GM20431 (cell line): ENCODE results near the gene KCNQ5.

Experiments
- in situ Hi-C: fragments of 300-500 bp; cut with MseI, MboI; formaldehyde crosslinking; loops from one replicate; pipeline ENCODE4 v1.15.0; 2020; ENCODE audit warnings: low sequenced_read_pairs; ENCODE audit not compliant: unreplicated experiment

KCNQ5 gene

DNA sequence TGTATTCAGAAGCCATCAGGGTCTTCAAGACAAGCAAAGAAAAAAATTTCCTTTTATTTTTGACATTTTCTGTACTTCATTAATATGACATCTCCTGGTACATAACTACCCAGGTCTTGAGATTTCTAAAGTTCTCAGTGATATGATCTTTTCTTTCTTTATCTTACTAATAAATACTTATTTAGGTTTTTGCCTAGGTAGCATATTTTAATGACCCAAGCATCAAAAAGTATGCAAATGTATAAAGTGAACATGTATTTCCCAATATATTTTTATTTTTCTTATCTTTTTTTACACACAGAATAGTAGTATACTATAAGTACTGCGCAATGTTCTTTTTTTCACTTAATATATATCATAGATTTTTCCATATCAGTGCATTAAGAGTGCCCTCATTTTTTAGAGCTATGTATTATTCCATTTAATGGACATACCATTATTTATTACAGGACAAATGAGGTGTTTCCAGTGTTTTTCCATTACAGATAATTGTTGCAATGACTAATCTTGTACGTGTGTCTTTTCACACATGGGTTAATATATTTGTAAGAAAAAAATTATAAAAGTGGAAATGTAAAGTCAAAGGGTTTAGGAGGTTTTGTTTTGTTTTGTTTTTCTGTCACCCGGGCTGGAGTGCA is 107.0 kb downstream of the KCNQ5 start:
- in situ Hi-C loops: no loop called here

DNA sequence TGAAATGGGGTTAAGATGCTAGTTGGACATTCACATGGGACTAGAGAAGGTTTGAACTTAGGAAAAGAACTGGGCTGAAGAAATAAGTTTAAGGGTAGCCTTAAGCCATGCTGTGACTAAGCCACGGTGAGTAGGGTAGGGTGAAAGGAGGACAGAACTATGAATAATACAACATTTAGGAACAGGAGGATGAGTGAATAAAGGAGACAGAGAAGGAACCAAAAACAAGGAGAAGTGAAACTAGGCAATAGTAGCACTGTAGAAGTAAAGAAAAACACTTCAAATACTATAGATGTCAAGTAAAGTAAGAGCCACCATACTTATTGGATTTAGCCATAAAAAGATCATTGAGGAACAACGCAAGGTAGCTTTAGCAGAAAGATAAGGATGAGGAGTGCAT is 111.2 kb downstream of the KCNQ5 start:
- in situ Hi-C loops: no loop called here

DNA sequence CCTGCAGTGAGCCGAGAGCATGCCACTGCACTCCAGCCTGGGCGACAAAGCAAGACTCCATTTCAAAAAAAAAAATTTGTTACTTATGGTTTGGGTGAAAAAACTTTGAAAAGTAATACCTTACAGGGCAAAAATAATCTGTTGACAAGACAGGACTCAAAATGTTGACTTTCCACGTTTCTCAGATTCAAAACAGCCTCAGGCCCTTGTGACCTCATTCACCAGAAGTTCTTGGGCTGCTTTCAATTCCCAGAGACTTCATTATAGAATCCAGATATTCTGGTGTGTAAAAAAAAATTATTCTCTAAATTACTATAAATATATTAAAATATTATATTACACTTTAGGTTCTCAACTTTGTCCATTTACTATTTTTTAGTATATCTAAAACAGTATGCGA is 116.2 kb downstream of the KCNQ5 start:
- in situ Hi-C loops: no loop called here

DNA sequence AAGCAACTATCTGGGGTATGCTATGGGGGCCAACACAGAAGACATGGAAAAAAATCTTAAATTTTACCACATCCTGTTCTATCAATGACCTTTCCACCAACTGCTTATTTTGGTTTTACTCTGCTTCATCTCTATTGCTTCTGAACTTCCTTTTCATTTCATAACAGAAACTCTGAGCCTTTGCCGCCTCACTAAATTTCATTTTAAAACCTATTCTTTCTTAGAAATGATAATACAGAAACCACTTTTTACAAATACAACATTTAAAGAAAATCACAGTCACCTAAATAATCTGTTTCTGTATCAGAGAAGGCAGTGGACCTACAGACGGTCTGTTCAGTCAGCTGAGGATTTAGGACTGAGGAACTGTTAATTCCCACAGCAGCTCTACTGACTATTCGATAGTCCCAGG is 117.5 kb downstream of the KCNQ5 start:
- in situ Hi-C loops: no loop called here

DNA sequence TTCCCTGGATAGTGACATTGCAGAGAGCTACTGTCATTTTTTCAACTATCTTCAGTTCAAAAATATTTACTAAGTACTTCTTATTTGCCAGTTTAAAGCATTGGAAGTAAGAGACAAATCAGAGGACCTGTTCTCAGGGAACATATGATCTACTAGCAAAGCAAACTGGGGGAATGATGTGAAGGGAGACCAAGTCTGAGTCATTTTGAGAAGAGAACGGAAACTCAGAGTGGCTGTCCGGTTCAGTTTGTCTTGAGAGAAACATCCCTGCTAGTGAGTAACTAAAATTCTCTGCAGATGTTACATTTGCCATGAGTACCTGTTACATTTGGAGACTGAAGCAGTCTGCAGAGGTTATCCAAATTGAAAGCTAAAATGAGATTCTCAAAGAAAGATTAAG is 118.3 kb downstream of the KCNQ5 start:
- in situ Hi-C loops: no loop called here

DNA sequence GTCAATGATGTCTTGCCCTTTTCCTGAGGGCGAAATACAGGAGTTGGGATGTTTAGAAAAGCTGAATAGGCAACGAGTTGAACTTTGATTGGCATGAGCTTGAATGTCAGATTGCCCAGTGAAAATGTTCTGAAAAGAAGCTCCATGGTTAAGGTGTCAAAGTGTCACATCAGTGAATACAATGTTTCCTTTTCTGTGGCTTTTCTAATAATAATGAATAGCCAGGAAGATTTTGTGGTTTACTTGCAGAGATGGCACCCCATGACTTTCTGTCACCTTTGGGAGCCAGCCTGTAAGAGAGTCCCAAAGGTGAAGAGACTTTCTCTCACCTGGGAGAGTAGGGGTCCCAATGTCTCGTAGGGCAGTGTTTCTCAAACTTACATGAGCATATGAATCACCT is 119.2 kb downstream of the KCNQ5 start:
- in situ Hi-C loops: no loop called here

DNA sequence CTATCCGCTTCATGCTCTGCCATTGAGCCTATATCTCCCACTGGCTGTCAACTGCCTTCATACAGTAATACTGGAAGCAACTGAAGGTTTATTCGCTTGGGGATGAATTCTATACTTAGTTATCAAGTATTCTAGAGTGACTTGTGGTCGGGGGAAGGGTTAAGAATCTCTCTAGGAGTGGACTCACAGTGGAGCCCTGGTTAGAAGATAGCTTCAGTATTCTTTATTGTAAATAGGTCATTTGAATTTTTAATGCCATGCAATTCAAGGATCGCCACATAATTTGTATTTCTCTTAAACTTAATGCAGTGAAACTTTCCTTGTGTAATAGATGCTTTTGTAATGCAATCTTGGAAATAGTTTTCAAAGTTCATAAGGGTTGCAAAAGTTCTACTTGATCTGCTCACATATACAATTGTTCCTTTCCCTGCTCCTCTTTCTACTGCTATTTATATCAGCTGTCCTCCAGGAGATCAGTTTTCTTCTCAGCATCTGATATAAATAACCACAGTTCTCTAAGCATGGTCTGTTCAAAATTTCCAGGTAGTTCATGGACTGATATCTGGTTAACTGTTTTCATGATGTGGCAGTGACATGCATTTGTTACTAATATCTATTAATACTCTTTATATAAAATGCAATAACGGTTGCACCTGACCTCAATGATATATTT is 120.3 kb downstream of the KCNQ5 start:
- in situ Hi-C loops: no loop called here

DNA sequence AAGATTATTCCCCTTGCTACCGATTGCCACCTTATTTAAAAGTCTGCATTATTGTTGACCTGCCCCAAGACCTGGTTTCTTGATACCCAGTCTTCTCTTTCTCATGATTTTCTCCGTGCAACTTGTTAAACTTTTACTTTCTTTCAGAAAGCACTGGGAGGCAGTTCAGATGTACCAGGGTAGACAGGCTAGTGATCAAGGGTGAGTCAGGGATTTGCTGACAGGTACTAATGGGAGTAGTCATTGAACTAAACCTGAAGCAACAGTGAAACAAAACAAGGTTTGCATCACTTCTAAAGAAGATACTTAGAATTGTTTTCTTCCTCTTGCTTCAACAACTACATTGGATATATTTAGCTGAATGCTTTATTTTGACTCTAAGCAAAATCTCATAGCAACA is 124.4 kb downstream of the KCNQ5 start:
- in situ Hi-C loops: no loop called here

DNA sequence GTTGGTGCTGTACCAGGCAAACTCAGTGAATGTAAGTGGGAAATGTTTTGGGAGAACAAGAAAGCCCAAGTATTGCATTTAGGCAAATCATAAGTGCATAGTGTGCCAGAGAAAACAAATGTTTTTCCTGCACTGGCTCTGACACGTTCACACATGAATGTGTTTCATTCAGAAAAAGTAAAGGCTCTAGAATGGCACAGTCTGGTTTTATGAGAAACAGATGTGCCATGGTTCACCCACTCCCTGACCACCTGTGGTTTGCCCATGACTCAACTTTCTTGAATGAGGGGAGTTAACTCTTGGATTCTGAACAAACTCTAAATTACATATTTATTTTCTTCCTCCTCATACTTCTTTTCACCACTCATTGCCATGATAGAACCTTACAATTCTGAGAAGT is 126.9 kb downstream of the KCNQ5 start:
- in situ Hi-C loops: no loop called here

DNA sequence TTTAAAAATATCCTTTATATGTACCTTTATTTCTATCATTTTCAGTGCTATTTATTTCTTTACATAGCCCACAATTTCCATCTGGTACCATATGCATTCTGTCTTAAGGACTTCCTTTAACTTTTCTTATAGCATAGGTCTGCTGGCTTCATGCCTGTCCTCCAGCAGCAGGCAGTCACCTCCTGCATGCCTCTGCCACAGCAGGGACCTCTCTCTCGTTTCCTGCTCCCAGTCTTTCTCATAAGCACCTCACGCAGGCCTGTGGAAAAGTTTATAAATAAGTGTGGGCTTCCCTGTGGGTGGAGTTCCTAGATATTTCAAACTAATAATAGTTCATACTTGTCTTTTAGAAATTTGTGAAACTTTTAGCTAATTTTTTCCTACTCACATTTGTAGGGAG is 133.9 kb downstream of the KCNQ5 start:
- in situ Hi-C loops: no loop called here

DNA sequence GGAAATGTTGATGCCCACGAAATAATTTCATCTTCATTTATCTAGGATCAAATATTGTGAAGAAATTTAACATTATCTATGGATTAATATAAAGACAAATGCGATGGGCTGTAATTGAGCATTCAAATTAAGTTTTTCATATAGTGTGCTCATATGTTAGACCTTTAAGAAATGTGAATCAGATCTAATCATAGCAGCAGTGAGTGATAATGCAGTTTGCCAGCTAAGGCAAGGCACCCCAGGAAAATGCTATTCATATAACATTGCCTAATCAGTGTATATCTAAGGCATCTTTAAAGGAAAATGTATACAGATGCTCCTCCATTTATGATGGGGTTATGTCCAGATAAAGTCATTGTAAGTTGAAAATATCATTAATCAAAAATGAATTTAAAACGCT is 135.2 kb downstream of the KCNQ5 start:
- in situ Hi-C loops: no loop called here

DNA sequence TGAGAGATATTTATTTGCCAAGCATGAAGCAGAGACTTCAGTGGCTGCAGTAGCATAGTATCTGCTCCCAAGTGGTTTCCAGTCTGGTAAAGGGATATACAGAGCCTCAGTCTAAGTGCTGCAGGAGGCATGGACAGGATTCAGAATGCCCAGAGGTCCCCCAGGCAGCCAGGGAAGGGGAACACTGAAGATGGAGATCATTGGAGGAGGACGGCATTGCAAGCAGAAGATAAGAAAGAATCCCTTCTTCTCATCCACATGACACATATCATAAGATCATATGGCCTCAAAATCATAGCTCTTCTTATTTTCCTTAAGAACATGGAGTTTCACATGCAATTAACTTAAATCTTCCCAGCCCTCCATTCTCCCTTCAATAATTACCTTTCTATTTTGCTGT is 136.1 kb downstream of the KCNQ5 start:
- in situ Hi-C loops: no loop called here

DNA sequence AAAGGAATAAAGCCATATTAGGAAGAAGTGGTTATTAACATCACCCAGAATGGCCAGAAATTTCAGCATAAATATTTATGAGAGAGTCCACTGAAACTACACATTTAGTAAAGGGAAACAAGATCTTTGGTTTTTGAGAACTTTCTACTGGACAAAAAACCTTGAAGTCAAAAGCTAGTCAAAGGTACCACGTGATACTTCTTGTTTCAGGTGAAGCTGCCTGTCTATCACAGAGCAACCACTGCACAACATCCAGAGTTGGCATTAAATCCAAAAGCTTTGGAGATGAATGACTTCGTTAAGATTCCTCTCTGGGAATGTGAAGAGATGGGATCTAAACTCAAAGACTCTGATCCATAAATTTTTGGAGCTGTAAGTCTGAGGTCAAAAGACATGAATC is 137.0 kb downstream of the KCNQ5 start:
- in situ Hi-C loops: no loop called here

DNA sequence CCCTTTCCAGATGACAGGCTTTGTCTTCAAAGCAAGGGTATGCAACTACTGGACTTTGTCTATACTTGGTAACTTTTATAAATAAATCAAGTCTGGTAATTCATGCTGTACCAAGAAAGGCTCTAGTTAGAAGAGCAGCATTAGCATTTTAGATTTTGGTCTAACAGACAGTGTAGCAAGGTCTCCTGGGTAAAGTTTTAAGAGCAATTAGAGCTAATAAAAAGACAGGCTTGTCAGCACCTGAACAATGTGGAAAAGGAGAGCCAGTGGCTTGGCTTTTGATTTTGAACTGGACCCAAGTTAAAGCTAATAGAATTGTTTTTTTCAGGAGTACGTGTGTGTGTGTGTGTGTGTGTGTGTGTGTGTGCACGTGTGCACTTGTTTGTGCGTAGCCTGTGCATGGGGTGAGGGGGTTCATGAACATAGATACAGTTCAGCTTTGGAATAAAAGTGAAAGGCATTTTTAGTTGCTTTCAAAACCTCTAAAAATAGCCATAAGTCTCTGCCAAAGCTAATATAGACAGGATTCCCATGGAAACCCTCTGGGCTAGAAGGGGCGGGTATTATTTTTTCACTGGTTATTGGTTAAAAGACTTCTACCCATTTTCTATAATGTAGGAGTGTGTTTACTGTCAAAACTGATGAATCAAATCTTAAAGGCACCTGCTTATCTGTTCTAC is 138.4 kb downstream of the KCNQ5 start:
- in situ Hi-C loops: no loop called here

DNA sequence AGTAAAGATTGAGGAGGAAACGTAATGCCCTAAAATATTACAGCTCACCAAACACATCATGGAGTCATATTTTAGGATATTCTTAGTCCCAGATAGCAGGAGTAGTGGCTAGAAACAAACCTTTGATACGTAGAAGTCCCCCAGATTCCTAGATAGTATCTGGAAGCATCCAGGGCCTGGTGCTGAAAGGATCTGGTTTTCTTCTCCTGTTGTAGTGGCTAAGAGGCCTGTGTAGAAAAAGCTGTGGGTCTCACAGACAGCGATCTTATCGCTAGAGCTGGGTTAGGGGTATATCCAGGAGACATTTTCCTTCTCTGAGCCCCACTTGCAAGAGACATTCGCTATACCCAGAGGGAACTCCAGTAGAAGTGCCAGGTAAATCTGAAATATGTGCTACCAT is 139.9 kb downstream of the KCNQ5 start:
- in situ Hi-C loops: no loop called here

DNA sequence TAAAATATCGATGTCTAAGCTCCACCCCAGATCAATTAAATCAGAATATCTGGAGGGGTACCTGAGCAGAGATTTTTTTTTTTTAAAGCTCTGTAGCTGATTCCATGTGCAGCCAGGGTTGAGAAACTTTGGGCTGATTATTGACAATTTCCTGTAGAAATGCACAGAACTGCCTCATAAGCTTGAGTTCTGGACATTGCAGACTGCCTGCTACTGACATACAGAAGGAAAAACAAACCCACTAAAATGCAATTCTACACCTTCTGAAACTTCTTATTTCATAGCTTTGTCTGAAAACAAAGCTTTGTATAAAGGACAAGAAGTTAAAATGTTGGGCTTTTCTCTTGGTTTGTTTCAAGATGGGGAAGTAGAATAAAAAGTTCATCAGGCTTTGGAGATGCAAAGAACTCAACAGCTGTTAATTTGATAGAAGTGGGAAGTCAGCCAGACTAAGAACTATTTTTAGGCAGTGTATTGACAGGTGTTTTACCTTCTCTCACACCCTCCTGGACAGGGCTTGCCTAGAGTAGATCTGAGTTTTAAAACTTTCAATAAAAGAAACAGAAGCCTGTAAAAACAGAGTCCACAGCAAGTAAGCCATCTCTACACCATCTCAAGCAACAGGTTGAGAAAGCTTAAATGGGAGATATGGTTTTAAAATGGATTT is 147.7 kb downstream of the KCNQ5 start:
- in situ Hi-C loops: no loop called here

DNA sequence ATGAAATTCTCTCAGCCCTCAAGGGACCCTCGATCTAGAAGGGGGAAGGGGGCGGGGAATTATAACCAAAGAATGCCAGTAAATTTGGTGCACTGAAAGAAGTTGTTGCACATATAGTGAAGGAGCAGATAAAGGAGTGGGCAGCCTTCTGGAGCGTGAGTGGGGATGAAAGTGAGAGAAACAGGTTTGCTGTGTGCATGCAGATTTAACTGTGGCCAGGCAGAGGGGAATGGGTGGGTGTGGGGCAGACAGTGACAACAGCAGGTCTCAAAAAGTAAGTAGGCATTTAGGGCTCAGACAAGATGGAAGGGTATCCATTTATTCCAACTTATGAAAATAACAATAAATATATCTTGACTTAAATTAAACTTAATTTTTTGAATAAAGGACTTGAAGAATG is 149.1 kb downstream of the KCNQ5 start:
- in situ Hi-C loops: no loop called here

DNA sequence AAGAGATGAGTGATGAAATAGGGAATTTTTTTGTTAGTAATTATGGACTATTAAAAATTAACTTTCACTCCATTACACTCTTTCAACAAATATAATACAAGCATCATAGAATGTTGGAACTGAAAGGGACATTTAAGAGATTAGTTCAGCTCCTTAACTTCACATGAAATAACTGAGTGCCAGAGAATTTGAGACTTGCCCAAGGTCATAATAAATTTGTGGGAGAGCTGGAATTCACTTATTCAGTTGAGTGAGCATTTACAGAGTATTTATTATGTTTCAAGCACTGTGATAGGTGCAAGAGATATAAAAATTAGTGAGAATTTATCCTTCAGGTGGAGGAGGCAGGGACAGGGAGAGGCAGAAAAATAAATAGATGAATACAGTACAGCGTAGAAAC is 154.6 kb downstream of the KCNQ5 start:
- in situ Hi-C loops: no loop called here

DNA sequence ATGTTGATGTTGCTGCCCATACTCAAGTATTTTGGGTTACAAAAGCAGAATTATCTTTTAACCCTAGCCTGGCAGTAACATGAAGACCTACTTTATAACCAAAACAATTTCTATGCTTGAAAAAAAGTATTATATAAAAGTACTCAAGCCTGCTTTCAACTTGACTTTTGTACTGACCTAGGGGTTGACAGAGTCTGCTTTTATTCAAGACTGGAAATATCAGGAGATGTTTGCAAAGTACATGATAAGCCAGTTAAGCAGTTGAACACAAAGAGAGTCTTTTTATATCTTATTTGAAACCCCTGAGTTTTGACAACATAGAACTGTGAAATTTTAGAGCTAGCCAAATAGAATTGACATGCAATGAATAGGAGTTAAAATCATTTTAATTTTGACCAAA is 159.8 kb downstream of the KCNQ5 start:
- in situ Hi-C loops: no loop called here

DNA sequence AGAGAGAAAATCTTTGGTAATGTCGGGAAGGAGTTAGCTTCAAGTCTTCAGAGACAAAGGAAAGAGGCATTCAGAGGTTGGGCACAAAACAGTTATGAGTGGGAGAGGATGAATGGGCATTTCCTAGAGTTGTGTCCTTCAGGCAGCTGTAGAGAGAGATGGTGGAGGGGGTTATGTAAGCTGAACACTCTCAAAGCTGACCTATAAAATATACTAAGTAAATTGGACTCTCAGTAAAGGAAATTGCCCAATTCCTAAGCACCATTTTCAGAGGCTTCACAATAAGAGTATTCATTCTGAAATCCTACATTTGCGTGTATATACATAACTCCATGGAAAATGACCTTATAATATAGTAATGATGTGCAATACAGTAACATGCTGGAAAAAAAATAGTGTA is 161.2 kb downstream of the KCNQ5 start:
- in situ Hi-C loops: no loop called here

DNA sequence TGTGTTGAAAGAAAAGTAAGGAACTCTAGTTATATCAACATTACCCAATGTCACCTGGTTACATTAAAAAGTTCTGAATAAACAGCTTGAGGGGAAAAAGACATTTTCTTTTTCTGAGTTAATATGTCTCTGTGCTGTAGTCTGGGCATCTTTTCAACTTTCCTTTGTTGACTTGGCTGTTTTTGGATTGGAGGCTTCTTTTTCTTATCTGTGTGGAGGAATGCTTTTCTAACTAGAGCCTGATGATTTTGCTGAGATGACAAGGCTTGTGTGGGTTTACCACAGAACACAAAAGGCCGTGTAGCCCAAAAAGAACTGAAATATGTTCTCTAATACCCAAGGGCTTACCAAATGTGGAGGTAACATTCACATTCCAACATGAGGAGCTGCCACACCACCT is 161.8 kb downstream of the KCNQ5 start:
- in situ Hi-C loops: no loop called here
